ENCODE measurements around the gene EHBP1L1. TPM values are rescaled to one million over a fixed set of nuclear protein-coding genes. Genes with fewer than 3 reads are reported as not detected.

EHBP1L1 gene
- total RNA-seq, 4 donors from 2014 or later, result 46.5 to 101 (median 87.4) TPM

- H3K27me3 ChIP-seq, result no peaks in the 10 kb centered on the region
- DNase-seq, result no peak
- 81 to 92% methylated on average over 5 to 7 of the region's 18 CpGs for WGBS, 2 donors
- intact Hi-C loops (cut with DNase I), result loop anchor here (5.0 kb wide), 1 partner anchor 35 kb away; the partner anchor contains the start of genes FAM89B and ZNRD2
- H3K27ac ChIP-seq, result no peak overlapping the region
- H3K9me3 ChIP-seq, result no peaks in the 10 kb centered on the region
- H3K4me1 ChIP-seq, result peaks cover 21 to 41% (median 25%) of the 10 kb centered on the region in 3 donors
- TF ChIP-seq POLR2A (IDR thresholded peaks at IDR 0.05) (no peak), CTCF (IDR thresholded peaks at IDR 0.05) (no peak)
- H3K4me3 ChIP-seq, result no peak overlapping the region
- H3K36me3 ChIP-seq, result peaks cover 13 to 72% (median 30%) of the 10 kb centered on the region in 3 donors
Measured at GRCh38 chr11:65537620-65538231, 38.1 kb upstream of the EHBP1L1 start.

GRCh38 chr11:65538232-65538914 is 37.5 kb upstream of the EHBP1L1 start:
- 80 to 89% methylated on average over 1 to 3 of the region's 43 CpGs for WGBS, 2 donors
- H3K4me3 ChIP-seq, result no peak overlapping the region
- H3K27me3 ChIP-seq, result no peaks in the 10 kb centered on the region
- peaks cover 21 to 41% (median 25%) of the 10 kb centered on the region in 3 donors for H3K4me1 ChIP-seq
- H3K36me3 ChIP-seq, result peaks cover 13 to 72% (median 24%) of the 10 kb centered on the region in 3 donors
- no peaks in the 10 kb centered on the region for H3K9me3 ChIP-seq
- TF ChIP-seq CTCF (IDR thresholded peaks at IDR 0.05) (no peak), POLR2A (IDR thresholded peaks at IDR 0.05) (no peak)
- intact Hi-C loops (cut with DNase I), result loop anchor here (5.0 kb wide), 1 partner anchor 34 kb away; the partner anchor contains the start of genes FAM89B and ZNRD2
- H3K27ac ChIP-seq, result no peak overlapping the region
- DNase-seq, result no peak

- Histone ChIP-seq H3K4me3 (peak overlapping the region; percentile 40 to 82 (median 56)), H3K4me1 (peaks cover 21 to 41% (median 25%) of the 10 kb centered on the region in 3 donors), H3K36me3 (peaks cover 13 to 68% (median 23%) of the 10 kb centered on the region in 3 donors), H3K9me3 (no peaks in the 10 kb centered on the region), H3K27ac (peak overlapping the region; percentile 92 to 98 (median 96)), H3K27me3 (no peaks in the 10 kb centered on the region)
- intact Hi-C loops (cut with DNase I), result loop anchor here (5.0 kb wide), 1 partner anchor 33 kb away; the partner anchor contains the start of genes FAM89B and ZNRD2
- WGBS, 2 donors, result 78% methylated on average over 39 of the region's 92 CpGs; no CpG with 5 or more reads in 1 of the 2 donors
- no peak for TF ChIP-seq CTCF (IDR thresholded peaks at IDR 0.05)
- no peak for TF ChIP-seq POLR2A (IDR thresholded peaks at IDR 0.05)
- no peak for DNase-seq
Measured at GRCh38 chr11:65538915-65539743, 36.7 kb upstream of the EHBP1L1 start.

GRCh38 chr11:65539744-65540289 is 36.0 kb upstream of the EHBP1L1 start:
- WGBS, 2 donors, result 0 to 13% methylated on average over 4 to 27 of the region's 60 CpGs
- Histone ChIP-seq H3K4me3 (peak overlapping the region; percentile 40 to 82 (median 56)), H3K27me3 (no peaks in the 10 kb centered on the region), H3K36me3 (peaks cover 13 to 61% (median 23%) of the 10 kb centered on the region in 3 donors), H3K4me1 (peaks cover 21 to 41% (median 25%) of the 10 kb centered on the region in 3 donors), H3K9me3 (no peaks in the 10 kb centered on the region), H3K27ac (peak overlapping the region; percentile 92 to 98 (median 96))
- DNase-seq, result no peak
- peak in 1 of 4 donors; percentile 56 for TF ChIP-seq POLR2A (IDR thresholded peaks at IDR 0.05)
- peak in 2 of 6 experiments; percentile 6 to 44 for TF ChIP-seq CTCF (IDR thresholded peaks at IDR 0.05)
- intact Hi-C loops (cut with DNase I), result loop anchor here (5.0 to 10.0 kb wide), 2 partner anchors 32 to 75 kb away; partner anchors contain the start of genes FAM89B, MAP3K11, PCNX3 and ZNRD2
